ENCODE results near the gene FBXO17.

Gene FBXO17

DNA sequence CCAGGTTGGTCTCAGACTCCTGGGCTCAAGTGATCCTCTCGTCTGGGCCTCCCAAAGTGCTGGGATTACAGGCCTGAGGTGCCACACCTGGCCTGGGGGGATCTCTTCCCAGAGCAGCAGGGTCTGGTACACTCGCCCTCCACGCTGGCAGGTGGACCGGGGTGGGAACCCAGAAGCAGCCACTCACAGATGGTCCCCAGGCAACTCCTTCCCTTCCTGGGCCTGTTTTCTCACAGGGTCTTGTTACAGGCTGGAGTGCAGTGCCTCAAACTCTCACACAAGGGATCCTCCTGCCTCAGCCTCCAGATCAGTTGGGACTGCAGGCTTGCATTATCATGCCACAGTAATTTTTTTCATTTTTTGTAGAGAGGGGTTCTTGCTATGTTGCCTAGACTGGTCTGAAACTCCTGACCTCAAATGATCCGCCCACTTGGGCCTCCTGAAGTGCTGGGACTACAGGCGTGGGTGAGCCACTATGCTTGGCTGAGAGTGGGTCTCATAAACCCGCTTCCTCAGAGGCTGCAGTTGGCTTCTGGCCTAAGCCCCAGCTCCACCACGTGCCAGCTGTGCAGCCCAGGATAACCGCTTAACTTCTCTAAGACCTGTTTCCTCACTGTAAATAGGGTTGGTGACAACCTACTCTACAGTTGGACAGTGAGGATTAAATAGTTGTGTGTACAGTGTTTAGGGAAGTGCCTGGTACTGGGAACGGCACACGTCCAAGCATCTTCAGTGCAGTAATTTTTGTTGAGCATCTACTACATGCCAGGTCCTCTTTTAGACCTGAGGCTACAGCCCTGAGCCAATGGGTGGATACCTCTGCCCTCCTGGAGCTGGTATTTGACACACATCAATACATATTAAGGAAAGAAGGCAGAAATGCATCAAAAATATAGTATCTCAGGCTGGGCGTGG, 62.7 kb downstream of the FBXO17 start:
- DNase-seq: no peak

DNA sequence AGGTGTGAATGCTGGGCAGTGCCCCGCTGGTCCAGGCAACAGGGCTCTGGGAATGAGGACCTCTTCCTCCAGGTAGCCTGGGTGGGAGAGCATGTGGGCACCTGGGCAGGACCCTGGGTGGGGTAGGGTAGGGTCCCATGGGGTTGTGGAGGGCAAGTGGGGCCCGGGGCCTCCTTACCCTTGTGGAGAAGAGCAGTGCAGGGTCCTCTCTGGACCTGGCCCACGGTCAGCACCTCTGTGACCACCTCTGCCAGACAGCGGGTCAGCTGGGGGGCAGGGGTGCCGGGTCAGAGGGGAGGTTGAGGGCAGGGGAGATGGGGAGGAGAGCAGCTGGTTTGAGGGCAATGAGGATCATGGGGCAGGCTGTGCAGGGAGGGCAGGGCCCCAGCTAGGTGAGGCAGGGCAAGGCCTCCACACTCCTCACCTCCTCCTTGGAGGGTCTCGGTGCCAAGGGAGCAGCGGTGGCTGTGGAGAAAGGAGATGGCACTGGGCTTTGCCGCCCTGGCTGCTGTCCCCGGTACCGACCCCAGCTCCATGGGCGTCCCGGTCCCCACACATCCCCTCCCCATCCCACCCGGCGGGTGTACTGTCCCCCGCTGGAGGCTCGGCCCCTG, 64.0 kb downstream of the FBXO17 start:
- no peak for DNase-seq

DNA sequence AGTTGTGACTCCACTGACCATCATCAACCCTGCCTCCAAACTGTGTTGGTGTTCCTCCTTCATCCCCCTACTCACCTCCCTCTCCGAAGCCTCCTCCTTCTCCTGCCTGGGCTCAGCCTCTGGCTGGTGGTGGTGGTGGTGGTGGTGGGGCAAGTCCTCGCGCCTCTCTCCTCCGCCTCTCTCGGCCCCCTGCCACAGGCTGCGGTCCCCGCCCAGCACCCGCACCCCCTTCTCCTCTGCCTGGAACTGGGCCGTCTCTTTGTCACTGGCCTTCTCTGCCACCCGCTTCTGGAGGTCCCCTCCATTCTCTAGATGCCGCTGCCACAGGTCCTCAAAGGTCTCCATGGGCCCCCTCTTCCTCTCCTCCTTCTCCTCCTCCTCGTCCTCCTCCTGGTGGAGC, 65.1 kb downstream of the FBXO17 start:
- DNase-seq: no peak

DNA sequence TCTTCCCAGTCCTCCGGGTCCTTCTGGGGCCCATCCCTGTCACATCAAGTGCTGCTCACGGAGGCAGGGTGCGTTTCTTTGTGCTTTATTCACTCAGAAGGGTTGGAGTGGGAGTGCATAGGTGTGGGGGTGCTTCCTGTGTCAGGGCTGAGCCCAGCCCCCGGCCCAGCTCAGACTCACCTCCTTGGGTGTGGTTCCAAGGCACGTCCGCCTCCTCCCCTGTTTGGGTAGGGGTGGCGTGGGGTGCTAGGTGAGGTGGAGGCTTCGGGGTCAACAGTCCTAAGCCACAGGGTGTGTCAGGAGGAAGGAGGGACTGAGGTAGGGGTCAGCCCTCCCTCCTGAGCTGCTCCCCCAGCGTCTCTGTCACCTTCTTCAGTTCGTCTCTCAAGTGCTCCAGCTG, 66.6 kb downstream of the FBXO17 start:
- DNase-seq: no peak

DNA sequence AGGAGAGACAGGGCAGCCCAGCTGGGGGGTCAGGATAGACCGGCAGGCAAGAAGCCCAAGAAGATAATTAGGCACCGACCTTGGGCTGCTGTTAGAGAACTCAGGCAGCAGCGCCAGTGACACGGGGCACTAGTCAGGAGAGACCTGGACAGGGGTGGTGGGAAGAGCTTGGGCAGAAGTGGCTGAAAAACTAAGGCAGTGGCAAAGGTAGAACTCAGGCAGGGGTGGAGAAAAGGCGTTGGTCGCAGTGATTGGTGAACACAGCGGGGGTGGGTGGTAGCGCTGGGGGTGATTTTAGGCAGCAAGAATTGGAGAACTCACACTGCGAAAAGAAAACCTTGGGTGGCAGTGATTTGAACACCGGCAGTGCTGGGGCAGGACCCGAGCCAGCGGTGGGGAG, 67.9 kb downstream of the FBXO17 start:
- DNase-seq: no peak

DNA sequence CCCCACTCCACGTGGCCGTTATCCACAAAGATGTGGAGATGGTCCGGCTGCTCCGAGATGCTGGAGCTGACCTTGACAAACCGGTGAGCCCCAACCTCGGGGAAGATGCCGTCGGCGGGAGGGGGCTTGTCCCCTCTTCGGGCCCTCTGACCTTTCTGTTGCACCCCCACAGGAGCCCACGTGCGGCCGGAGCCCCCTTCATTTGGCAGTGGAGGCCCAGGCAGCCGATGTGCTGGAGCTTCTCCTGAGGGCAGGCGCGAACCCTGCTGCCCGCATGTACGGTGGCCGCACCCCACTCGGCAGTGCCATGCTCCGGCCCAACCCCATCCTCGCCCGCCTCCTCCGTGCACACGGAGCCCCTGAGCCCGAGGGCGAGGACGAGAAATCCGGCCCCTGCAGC, 68.3 kb downstream of the FBXO17 start:
- no peak for DNase-seq

DNA sequence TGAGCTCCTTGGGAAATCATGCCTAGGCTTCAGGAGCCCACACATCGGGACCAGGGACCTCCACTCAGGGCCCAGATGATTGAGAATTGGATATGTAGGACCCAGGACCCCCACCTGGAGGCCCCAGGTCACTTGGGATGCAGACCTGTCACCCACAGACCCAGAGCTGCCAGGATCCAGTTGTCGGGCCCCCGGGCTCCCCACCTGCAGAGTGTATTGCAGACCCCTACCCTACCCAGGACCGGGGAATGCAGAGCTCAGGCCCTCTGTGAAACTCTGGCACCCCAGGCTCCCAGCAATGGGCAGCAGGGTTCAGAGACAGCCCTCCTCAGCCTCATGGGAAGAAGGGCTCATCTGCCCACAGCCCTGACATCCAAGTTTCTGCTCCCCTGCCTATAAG, 69.9 kb downstream of the FBXO17 start:
- no peak for DNase-seq

DNA sequence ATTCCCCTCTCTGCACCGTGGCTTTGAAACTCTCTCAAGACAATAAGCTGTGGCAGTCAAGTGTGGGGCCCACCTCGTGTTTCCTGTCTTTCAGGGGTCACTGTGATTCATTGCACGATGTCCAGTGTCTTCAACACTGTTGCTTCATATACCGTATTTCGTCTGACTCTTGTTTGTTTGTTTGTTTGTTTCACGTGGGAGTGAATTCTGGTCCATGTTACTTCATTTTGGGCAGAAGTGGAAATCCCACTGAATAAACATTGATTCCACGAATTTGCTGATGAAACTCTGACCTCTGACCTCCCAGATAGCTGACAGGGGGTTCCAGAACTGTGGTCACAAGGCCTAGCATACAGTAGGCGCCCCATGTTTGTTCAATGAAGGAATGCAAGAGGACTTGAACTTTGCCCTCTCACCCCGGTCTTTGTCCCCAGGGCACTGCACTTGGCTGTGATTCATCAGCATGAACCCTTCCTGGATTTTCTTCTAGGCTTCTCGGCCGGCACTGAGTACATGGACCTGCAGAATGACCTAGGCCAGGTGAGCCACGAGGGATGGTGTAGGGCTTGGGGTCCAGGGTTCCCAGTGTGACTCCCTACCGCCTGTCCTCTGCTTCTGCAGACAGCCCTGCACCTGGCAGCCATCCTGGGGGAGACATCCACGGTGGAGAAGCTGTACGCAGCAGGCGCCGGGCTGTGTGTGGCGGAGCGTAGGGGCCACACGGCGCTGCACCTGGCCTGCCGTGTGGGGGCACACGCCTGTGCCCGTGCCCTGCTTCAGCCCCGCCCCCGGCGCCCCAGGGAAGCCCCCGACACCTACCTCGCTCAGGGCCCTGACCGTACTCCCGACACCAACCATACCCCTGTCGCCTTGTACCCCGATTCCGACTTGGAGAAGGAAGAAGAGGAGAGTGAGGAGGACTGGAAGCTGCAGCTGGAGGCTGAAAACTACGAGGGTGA, 70.7 kb downstream of the FBXO17 start:
- no peak for DNase-seq

DNA sequence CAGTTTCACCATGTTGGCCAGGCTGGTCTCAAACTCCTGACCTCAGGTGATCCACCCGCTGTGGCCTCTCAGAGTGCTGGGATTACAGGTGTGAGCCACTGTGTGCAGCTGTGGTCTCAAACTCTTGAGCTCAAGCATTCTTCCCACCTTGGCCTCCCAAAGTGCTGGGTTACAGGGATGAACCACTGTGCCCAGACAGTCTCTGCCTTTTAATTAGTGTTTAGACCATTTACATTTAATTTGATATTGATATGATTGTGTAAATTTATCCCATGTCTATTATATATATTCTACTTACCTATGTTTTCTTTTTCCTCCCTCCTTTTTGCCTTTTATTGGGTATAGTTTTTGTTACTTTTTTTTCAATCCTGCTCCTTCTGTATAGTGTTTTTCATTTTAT, 73.9 kb downstream of the FBXO17 start:
- DNase-seq: no peak

DNA sequence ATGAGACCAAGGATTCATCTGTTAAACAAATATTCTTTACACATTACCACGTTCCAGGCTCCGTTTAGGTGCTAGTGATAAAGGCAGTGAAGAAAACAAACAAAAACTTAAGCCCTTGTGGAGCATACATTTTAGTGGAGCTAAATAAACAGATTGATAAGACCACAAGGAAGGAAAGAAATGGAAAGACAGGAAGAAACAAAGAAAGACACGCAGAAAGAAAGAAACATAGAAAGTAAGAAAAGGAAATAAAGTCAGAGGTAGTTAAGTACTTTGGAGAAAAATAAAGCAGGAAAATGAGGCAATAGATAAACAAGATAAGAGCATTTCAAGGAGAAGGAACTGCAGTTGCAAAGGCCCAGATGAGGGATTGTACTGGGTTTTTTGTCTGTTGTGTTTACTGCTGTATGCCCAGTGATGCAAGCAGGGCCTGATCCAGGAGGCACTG, 74.8 kb downstream of the FBXO17 start:
- no peak for DNase-seq

DNA sequence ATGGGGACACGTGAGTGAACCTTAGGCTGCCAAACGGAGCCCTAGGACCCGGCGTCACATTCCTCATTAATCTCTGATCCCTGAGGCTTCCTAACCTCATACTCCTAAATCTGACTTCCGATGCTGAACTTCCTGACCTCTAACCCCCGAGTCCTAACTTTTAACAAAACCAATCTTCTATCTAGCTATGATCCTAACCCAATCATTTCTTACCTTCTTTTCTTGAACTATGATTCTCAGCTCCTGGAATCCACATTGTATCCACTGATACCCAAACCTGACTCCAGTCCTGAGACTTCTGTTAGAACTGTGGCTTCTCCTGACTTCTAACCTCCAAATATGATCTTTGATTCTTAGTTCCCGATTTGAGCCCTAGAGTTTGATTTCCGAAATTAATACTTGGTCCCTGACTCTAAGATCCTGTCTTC, 75.3 kb downstream of the FBXO17 start:
- no peak for DNase-seq

DNA sequence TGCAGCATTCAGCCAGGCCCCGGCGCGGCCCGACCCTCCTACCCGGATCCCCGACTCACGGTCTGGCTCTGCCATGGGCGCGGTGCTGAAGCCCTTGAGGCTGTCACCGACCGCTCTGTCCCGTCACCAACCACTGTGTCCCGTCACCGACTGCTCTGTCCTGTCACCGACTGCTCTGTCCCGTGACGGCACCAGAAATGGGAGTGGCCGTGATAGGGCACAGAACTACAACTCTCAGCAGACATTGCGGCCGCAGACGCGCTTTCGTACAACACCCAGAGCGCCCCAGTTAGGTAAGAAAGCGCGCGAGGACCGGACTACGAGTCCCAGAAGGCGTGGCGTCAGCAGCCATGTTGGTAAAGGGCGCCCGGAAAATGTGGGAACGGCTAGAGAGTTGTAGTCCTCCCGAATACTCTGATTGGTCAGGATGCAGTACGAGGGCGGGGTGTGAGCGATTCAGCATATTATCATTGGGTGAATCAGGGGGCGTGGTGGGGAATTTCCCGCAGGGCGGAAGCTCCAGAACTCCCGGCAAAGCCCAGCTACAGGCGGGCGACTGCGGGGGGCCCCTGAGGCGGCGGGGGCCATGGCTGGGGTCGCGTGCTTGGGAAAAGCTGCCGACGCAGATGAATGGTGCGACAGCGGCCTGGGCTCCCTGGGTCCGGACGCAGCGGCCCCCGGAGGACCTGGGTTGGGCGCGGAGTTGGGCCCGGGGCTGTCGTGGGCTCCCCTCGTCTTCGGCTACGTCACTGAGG, 75.9 kb downstream of the FBXO17 start, which contains the start of the genes NFKBIB and SIRT2:
Gene NFKBIB, plus strand, starts transcription at position 523 of the 755 bp plus-strand sequence. Its CDS starts 64 bp downstream, at position 587.
Gene SIRT2, minus strand, starts transcription at position 172 of the 755 bp plus-strand sequence. Its CDS starts 97 bp downstream, at position 75.
- DNase-seq: peak; percentile 99

DNA sequence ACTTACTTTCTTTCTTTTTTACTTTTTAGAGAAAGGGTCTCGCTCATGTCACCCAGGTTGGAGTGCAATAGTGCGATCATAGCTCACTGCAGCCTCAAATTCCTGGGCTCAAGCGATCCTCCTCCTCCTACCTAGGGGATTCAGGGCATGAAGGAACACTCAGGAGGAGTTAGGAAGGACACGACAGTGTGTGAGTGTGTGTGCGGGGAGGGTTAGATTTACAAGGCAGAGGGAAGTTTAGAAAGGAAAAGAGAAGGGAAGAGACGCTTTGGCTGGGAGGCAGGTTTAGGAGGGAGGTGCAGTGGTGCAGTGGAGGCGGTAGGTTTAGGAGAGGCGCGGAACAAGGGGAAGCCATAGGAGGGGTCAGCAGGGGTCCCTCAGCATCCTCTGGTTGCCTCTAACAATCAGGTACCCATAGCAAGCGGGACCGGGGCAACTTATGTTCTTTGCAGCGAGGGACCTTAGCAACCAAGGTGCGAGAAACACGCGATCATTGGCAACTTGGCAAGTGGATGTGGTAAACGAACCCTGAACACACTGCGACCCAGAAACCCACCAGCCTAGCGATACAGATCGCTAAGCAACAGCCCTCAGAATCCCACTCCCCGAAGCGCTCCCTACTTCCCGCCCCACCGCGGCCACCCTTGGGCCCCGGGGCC, 76.6 kb downstream of the FBXO17 start:
- DNase-seq: no peak

DNA sequence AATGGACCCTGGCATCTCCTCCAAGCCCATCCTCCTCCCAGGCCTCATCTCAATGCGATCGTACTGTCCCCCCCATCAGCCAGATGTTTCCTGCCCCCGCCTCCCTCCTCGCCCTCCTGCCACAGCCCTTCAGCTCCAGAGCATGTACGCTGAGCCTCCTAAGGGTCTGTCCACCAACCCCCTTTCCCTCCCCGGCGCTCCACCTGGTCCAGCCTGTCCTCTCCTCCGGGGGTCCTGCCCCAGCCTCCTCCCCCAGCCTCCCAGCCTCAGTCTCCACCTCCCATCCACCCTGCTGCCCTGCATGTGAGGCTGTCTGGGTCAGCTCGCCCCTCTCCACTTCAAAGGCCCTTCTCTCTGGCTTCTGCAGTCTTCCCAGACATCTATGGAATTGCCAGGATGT, 80.6 kb downstream of the FBXO17 start:
- DNase-seq: no peak

DNA sequence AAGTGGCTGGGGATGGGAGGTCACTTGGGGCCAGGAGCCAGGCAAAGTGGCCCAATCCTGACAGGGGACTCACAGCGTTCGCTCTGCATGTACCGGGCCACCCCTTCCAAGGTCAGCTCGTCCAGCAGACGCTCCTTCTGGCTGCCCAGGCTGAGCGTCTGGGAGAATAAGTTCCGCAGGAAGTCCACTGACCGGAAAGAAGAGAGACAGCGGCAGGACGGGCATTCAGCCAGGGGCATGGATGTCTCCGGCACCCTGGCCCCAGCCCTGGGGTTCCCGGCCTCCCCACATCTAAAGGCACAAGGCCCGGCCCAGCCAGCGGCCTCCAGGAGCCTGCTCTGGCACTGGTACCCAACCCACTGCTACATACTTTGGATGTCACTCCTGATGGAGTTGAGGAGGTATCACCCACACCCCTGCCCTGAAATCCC, 82.2 kb downstream of the FBXO17 start:
- no peak for DNase-seq

DNA sequence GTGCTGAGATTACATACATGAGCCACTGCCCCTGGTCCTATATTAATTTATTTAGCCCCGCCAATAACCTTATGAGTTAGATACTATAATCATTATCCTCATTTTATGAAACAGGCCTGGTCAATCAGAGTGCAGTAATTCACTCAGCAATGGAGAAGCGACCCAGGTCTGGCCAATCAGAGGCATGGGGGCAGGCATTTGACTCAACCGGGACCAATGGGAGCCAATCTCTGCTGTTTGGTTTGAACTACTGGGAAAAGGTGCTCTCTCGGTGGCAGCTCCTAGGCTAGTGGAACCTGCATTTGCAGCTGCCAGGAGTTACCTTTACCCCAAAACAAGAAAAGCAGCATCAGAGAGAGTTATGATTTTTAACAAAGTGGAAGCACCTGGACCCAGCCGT, 82.7 kb downstream of the FBXO17 start:
- DNase-seq: no peak

DNA sequence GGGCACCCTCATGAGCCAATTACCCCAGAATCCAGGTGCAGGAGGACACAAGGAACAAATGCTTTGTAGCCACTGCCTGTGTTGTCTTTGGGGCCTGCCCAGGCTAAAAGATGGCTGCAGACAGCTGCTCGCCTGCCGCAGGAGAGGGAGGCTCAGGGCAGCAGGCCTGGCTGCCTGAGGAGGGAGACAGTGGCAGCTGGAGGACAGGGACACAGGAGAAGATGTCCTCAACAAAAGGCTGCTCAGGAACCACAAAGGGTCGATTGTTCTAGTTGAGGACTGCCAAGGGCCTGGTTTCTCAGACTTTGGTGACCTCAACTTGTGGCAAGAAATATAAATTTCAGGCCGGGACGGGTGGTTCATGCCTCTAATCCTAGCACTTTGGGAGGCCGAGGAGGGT, 83.8 kb downstream of the FBXO17 start:
- DNase-seq: no peak

All from NCI-H1436 (cell line).